ENCODE measurements around the gene FAM156B. TPM values are rescaled to one million over a fixed set of nuclear protein-coding genes. Genes with fewer than 3 reads are reported as not detected.
"Not testable (repeated sequence)": the region's sequence is repeated elsewhere in the genome, so short reads cannot be mapped to it uniquely, and the experiment has no call there.

The FAM156B gene
- total RNA-seq, 2 experiments from 2014 or later, result 14.5 to 16.2 TPM

DNA sequence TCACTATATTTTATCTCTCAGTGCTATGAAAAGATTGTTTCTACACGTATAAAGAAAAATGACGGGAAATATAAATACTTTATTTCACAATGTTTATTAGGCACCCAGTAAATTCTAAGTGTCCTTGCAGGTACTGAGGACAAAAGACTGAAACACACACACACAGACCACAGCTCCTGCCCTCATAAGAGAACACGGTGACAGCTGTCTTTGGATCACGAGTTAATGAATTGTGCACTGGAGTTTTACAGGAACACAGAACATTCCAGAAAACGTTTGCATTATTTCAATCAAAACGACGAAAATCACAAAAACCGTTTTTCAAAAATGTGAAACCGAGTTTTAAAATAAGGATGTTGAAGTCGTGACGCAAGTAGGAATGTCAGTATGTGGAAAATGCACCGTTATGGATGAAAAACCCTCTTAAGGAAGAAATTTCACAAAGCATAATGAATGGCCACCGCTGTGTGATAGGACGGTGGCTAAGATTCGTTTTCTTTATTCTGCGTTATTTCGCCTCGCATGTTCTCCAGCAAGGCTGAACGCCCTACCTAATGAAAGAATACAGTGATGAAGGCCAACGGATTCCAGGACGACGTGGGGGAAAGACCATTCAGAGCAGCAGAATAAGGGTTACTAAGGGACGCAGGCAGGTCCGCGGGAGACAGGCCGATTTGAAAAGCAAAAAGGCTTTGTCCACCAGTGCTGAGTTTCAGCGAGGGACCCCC lies 37.0 kb downstream of the FAM156B start:
- H3K27ac Mint-ChIP-seq, result peak overlapping the region; percentile 100
- TF ChIP-seq, protein P1, sequence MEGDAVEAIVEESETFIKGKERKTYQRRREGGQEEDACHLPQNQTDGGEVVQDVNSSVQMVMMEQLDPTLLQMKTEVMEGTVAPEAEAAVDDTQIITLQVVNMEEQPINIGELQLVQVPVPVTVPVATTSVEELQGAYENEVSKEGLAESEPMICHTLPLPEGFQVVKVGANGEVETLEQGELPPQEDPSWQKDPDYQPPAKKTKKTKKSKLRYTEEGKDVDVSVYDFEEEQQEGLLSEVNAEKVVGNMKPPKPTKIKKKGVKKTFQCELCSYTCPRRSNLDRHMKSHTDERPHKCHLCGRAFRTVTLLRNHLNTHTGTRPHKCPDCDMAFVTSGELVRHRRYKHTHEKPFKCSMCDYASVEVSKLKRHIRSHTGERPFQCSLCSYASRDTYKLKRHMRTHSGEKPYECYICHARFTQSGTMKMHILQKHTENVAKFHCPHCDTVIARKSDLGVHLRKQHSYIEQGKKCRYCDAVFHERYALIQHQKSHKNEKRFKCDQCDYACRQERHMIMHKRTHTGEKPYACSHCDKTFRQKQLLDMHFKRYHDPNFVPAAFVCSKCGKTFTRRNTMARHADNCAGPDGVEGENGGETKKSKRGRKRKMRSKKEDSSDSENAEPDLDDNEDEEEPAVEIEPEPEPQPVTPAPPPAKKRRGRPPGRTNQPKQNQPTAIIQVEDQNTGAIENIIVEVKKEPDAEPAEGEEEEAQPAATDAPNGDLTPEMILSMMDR (IDR thresholded peaks at IDR 0.05), result no peak
- ChIA-PET CTCF (no interaction called here), POLR2A (no interaction called here)
- no peaks in the 10 kb centered on the region for H3K4me1 Mint-ChIP-seq (ENCODE audit: low read depth)
- H3K27me3 Mint-ChIP-seq, result peaks cover under 1% of the 10 kb centered on the region
- intact Hi-C loops (cut with micrococcal nuclease), result no loop called here
- peak; percentile 6 for ATAC-seq
- peak overlapping the region; percentile 90 for H3K4me3 Mint-ChIP-seq
- H3K36me3 Mint-ChIP-seq (ENCODE audit: low read depth), result no peaks in the 10 kb centered on the region
- no peak for DNase-seq
- H3K9me3 Mint-ChIP-seq, result no peaks in the 10 kb centered on the region

DNA sequence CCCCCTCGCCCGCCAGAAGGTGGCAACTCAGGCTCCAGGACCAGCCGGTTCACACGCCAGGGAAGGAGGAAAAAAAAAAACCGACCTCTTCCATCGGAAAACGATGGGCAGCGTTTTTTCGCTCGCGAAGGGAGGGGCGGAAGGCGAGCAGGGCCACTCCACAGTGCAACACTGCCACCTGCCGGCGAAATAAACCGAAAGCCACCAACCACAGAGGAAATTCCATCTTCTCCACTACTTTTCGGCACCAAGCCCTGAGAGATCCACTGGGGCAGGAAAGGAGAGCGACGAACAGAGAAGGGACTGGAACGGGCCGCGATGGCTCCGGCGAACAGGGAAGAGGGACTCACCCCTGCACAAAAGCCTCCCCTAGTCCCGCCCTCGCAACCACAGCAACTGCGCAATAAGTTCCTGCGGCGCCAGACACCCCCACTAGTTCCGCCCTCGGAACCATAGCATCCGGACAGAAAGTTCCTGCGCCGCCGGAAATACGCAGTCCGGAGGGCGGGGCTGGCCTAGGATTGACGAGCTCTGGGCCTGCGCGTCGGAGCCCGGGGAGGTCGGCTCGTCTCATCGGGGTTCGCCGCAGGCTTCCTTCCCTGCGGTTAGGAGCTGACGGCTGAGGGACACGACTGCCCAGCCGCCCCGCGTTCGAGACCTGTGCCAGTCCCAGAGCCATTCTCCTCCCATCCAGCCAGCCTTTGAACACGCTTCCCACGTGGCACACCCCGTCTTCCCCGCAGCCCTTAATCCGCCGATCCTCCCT lies 37.8 kb downstream of the FAM156B start:
- Mint-ChIP-seq H3K9me3 (no peaks in the 10 kb centered on the region), H3K27me3 (no peaks in the 10 kb centered on the region), H3K36me3 (ENCODE audit: low read depth) (no peaks in the 10 kb centered on the region), H3K27ac (peak overlapping the region; percentile 100), H3K4me3 (peak overlapping the region; percentile 90), H3K4me1 (ENCODE audit: low read depth) (no peaks in the 10 kb centered on the region)
- ATAC-seq, result peak; percentile 98
- TF ChIP-seq, protein P1 (IDR thresholded peaks at IDR 0.05), result peak; percentile 74
- peak; percentile 93 for DNase-seq
- ChIA-PET CTCF (interaction anchor here (0.9 kb wide), 1 partner anchor 12 kb away, joined by 3 read pairs; no protein-coding TSS in a partner anchor), POLR2A (no interaction called here)
- intact Hi-C loops (cut with micrococcal nuclease), result no loop called here

DNA sequence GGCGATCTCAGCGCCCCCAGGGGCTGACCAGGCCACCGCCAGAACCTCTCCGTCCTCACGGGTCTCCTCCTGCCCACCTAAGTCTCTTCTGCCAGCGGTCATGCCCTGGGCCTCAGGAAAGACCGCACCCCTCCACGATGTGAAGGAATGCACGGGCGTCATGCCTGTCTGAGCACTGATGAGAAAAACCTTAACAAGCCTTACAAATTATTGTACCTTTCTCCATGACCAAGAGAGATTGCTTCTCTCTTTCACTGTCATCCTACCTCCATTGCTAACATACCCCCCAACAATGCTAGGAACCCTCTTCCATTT lies 38.3 kb downstream of the FAM156B start:
- H3K27me3 Mint-ChIP-seq; ATAC-seq; intact Hi-C loops (cut with micrococcal nuclease); H3K36me3 Mint-ChIP-seq (ENCODE audit: low read depth); POLR2A ChIA-PET; DNase-seq; H3K9me3 Mint-ChIP-seq; H3K4me1 Mint-ChIP-seq (ENCODE audit: low read depth): not testable (repeated sequence)
- Mint-ChIP-seq H3K4me3 (peak overlapping the region; percentile 90), H3K27ac (peak overlapping the region; percentile 100)
- CTCF ChIA-PET, result interaction anchor here (0.9 kb wide), 1 partner anchor 12 kb away, joined by 3 read pairs; no protein-coding TSS in a partner anchor

DNA sequence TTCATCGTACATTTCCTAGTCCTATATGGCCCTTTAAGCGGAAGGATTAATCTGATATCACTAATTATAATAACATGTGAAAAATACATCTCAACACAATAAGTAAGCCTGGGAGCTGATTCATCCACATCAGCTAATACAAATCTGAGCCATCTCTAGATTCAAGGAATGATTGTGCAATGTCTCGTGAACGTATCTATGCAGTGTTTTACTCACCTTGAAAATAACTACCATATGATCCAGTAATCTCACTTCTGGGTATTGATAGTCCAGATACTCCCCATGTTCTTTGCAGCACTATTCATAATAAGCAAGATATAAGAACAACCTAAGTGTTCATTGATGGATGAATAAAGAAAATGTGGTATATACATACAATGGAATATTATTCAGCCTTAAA lies 43.6 kb downstream of the FAM156B start:
- H3K27ac Mint-ChIP-seq; POLR2A ChIA-PET; DNase-seq; intact Hi-C loops (cut with micrococcal nuclease); H3K9me3 Mint-ChIP-seq; H3K4me1 Mint-ChIP-seq (ENCODE audit: low read depth); H3K36me3 Mint-ChIP-seq (ENCODE audit: low read depth); H3K4me3 Mint-ChIP-seq; CTCF ChIA-PET; ATAC-seq; H3K27me3 Mint-ChIP-seq: not testable (repeated sequence)

DNA sequence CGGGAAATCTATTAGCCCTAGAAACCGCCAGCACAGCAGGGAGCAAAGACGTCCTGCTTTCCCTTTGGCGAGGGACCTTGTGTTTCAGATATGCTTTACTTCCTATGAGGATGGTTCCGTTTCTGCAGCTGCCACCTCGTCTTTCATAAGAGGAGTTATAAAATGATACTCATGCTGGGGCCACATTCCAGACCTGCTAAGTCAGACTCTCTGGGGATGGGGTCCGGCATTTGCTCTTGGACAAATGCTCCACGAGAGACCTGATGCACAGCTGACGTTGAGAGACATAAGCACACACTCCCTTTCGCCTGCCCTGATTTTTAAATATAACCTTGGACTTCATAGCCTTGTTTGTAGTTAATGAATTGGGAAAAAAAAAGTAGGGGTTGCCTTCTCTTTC lies 44.6 kb downstream of the FAM156B start:
- DNase-seq; H3K9me3 Mint-ChIP-seq; H3K27ac Mint-ChIP-seq; H3K36me3 Mint-ChIP-seq (ENCODE audit: low read depth); CTCF ChIA-PET; intact Hi-C loops (cut with micrococcal nuclease); H3K27me3 Mint-ChIP-seq; H3K4me3 Mint-ChIP-seq; H3K4me1 Mint-ChIP-seq (ENCODE audit: low read depth); POLR2A ChIA-PET; ATAC-seq: not testable (repeated sequence)

DNA sequence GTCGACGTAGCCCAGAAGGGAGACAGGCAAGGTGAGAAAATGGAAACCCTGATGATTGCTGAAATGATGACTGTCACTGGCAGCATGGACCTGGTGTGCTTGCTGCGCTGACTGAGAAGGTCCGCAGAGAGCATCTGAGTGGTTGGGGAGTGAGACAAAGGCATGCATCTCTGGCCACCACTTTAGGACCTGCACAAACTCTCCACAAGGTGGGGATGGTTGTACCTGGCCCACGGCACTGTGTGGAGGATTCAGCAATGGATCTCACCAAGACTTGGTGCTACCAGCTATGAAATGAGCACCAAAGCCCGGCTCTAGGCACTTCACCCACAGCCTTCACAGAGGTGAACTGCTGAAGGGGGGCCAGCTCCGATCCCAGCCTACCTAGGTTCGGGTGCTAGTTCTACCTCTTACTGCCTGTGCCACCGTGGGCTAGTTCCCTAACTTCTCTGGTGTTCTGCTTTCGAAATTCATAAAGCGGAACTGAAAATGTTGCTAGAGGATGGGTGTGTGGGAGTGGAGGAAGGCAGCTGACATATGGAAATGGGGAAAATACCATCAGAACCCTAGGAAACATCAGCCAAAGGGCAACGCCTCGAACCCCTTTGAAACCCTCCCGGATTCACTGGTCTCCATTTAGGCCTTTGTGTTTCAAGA lies 48.8 kb downstream of the FAM156B start:
- H3K9me3 Mint-ChIP-seq; H3K4me1 Mint-ChIP-seq (ENCODE audit: low read depth); CTCF ChIA-PET; DNase-seq; H3K27ac Mint-ChIP-seq; intact Hi-C loops (cut with micrococcal nuclease); H3K27me3 Mint-ChIP-seq; ATAC-seq; POLR2A ChIA-PET; H3K36me3 Mint-ChIP-seq (ENCODE audit: low read depth); H3K4me3 Mint-ChIP-seq: not testable (repeated sequence)

DNA sequence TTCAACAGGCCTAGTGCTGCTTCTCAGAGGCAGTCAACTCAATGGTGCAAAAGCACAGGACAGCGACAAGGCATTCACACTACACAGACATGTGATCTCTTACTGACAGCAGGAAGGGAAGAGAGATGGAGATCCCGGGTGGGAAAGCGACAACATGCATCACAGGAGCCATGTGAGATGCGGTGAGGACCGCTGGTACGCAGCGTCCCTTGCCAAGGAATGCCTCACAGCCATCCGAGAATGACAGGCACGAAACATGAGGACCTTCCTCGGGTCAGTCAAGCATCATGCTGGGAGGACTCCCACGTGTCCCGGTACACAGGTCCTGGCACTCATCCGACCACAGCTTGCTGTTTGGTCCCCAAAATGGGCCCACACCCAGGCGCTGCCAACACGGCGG lies 50.4 kb downstream of the FAM156B start:
- H3K27ac Mint-ChIP-seq; intact Hi-C loops (cut with micrococcal nuclease); ATAC-seq; H3K27me3 Mint-ChIP-seq; H3K4me1 Mint-ChIP-seq (ENCODE audit: low read depth); CTCF ChIA-PET; DNase-seq; H3K4me3 Mint-ChIP-seq; H3K36me3 Mint-ChIP-seq (ENCODE audit: low read depth); POLR2A ChIA-PET; H3K9me3 Mint-ChIP-seq: not testable (repeated sequence)

DNA sequence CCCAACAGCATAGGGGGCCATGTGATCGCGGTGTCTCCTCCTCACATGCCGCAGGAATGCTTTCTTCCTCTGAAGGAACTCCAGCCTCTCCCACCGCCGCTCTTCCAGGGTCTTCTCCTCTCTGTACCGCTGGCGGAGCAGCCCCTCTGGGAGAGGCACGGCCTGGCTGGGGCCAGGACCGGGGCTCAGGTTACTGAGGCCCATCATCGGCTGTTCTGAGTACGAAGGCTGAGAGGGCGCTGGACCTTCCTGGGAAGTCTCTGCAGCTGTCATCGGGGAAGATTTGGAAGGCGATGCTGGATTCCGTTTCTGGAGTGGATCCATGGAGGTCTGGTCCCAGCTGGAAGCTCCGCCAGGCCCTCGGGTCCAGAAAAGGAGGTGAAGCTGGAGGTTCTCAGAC lies 51.1 kb downstream of the FAM156B start:
- H3K9me3 Mint-ChIP-seq; CTCF ChIA-PET; H3K27me3 Mint-ChIP-seq; intact Hi-C loops (cut with micrococcal nuclease); DNase-seq; H3K36me3 Mint-ChIP-seq (ENCODE audit: low read depth); H3K27ac Mint-ChIP-seq; POLR2A ChIA-PET; H3K4me1 Mint-ChIP-seq (ENCODE audit: low read depth); H3K4me3 Mint-ChIP-seq; ATAC-seq: not testable (repeated sequence)

DNA sequence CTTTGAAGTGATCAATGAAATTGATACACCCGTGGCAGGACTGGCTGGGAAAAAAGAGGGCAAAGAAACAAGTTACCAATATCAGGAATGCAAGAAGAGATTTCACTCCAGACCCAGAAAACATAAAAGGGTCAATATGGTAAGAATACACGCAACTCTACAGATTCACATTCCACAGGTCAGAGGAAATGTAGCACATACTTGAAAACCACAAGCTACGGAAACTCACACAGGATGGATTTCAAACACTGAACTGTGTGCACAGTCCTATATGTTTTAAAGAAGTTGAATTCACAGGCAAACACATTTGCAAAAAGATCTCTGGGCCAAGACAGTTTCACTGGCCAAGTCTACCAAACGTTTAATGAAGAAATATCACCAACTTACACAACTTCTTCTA lies 52.2 kb downstream of the FAM156B start:
- H3K4me1 Mint-ChIP-seq (ENCODE audit: low read depth); H3K36me3 Mint-ChIP-seq (ENCODE audit: low read depth); CTCF ChIA-PET; H3K27me3 Mint-ChIP-seq; H3K27ac Mint-ChIP-seq; H3K4me3 Mint-ChIP-seq; ATAC-seq; POLR2A ChIA-PET; DNase-seq; intact Hi-C loops (cut with micrococcal nuclease); H3K9me3 Mint-ChIP-seq: not testable (repeated sequence)

DNA sequence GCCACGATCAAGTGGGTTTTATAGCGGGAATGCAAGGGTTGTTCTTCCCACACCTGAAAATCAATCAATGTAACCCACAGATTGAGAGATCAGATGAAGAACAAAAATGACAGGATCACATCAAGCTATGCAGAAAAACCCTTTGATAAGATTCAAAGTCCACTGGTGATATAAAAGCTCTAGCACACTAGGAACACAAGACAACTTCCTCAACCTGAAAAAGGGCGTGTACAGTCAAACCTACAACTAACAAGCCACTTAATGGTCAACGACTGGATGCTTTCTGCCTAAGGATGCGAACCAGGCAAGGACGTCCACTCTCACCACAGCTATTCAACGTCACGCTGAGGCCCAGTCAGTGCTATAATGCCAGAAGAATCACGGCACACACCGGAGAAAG lies 52.8 kb downstream of the FAM156B start:
- DNase-seq; intact Hi-C loops (cut with micrococcal nuclease); H3K36me3 Mint-ChIP-seq (ENCODE audit: low read depth): not testable (repeated sequence)

More for the DNA sequence above, 52.8 kb downstream of the FAM156B start:
- H3K9me3 Mint-ChIP-seq; CTCF ChIA-PET; POLR2A ChIA-PET; H3K27ac Mint-ChIP-seq; ATAC-seq; H3K4me3 Mint-ChIP-seq; H3K27me3 Mint-ChIP-seq; H3K4me1 Mint-ChIP-seq (ENCODE audit: low read depth): not testable (repeated sequence)

Measured in activated CD8-positive, alpha-beta T cell treated with anti-CD3 and anti-CD28 coated beads for 36 hours (primary cell).